ENCODE data around the gene MANF. TPM values are rescaled to one million over a fixed set of nuclear protein-coding genes. Genes with fewer than 3 reads are reported as not detected.

The MANF gene
- total RNA-seq, 1 donor from 2014 or later: 125 TPM

DNA sequence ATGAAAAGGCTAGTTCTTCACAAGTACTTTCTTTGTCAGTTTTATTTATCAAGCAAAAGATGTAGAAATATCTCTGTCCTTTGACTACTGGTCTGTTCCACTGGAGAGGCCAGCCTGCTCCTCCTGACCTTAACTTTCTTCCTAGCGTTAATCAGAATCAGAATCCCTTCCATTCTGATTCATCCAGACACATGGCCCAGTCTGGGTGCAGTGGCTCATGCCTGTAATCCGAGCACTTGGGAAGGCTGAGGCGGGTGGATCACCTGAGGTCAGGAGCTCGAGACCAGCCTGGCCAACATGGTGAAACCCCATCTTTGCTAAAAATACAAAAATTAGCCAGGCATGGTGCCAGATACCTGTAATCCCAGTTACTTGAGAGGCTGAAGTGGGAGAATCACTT is 32.0 kb upstream of the MANF start:
- Mint-ChIP-seq H3K9me3 (ENCODE audit: unreplicated experiment) (no peaks in the 10 kb centered on the region), H3K27ac (ENCODE audit: unreplicated experiment) (no peak overlapping the region), H3K4me1 (ENCODE audit: low read depth, unreplicated experiment) (no peaks in the 10 kb centered on the region), H3K4me3 (ENCODE audit: unreplicated experiment) (no peak overlapping the region), H3K27me3 (ENCODE audit: low read depth, unreplicated experiment) (peaks cover 7% of the 10 kb centered on the region), H3K36me3 (ENCODE audit: low read depth, unreplicated experiment) (peaks cover 8% of the 10 kb centered on the region)
- H3K4me2 ChIP-seq (ENCODE audit: low read length): no peak overlapping the region
- H3K27ac ChIP-seq (ENCODE audit: low read depth, low read length): no peak overlapping the region
- no peaks in the 10 kb centered on the region for H3K27me3 ChIP-seq (ENCODE audit: insufficient read depth, low read length)
- TF ChIP-seq, protein P1, sequence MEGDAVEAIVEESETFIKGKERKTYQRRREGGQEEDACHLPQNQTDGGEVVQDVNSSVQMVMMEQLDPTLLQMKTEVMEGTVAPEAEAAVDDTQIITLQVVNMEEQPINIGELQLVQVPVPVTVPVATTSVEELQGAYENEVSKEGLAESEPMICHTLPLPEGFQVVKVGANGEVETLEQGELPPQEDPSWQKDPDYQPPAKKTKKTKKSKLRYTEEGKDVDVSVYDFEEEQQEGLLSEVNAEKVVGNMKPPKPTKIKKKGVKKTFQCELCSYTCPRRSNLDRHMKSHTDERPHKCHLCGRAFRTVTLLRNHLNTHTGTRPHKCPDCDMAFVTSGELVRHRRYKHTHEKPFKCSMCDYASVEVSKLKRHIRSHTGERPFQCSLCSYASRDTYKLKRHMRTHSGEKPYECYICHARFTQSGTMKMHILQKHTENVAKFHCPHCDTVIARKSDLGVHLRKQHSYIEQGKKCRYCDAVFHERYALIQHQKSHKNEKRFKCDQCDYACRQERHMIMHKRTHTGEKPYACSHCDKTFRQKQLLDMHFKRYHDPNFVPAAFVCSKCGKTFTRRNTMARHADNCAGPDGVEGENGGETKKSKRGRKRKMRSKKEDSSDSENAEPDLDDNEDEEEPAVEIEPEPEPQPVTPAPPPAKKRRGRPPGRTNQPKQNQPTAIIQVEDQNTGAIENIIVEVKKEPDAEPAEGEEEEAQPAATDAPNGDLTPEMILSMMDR (IDR thresholded peaks at IDR 0.05; ENCODE audit: insufficient read depth, low read depth, low read length): no peak
- TF ChIP-seq EZH2 (IDR thresholded peaks at IDR 0.05; ENCODE audit: insufficient read depth, low read length): no peak
- H2AFZ ChIP-seq (ENCODE audit: low read depth, low read length): no peak overlapping the region
- H3K9ac ChIP-seq (ENCODE audit: low read length): no peak overlapping the region
- H3K36me3 ChIP-seq (ENCODE audit: insufficient read depth, low read length): no peaks in the 10 kb centered on the region
- H4K20me1 ChIP-seq (ENCODE audit: insufficient read depth, low read length): no peaks in the 10 kb centered on the region
- no peak for FAIRE-seq
- H3K4me3 ChIP-seq (ENCODE audit: insufficient read depth, low read depth, low read length): no peak overlapping the region
- H3K4me1 ChIP-seq (ENCODE audit: insufficient read depth, low read length): no peaks in the 10 kb centered on the region
- H3K9me3 ChIP-seq (ENCODE audit: insufficient read depth, low read depth, low read length): no peaks in the 10 kb centered on the region
- no peaks in the 10 kb centered on the region for H3K79me2 ChIP-seq (ENCODE audit: insufficient read depth, low read length)
- DNase-seq (ENCODE audit: low read depth): no peak

DNA sequence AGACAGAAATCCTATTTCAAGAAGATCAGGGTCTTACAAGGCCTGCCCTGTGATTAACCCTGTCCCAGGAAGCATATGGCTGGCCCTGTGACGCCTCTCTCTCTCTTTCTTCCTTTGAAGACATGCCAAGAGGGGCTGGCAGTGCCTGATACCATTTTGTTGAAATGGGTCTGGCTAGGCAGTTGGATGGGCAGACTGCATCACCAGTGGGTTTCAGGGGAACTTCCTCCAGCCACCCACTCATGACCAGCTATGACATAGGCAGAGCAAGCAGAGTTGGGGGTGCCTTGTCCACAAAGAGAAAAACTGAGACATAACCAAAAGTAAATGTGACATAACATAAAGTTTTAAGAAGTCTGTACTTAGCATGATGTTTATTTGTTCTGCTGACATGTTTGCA is 31.4 kb upstream of the MANF start:
- Mint-ChIP-seq H3K4me1 (ENCODE audit: low read depth, unreplicated experiment) (no peaks in the 10 kb centered on the region), H3K27me3 (ENCODE audit: low read depth, unreplicated experiment) (peaks cover 7% of the 10 kb centered on the region), H3K36me3 (ENCODE audit: low read depth, unreplicated experiment) (peaks cover 8% of the 10 kb centered on the region), H3K4me3 (ENCODE audit: unreplicated experiment) (no peak overlapping the region), H3K9me3 (ENCODE audit: unreplicated experiment) (no peaks in the 10 kb centered on the region), H3K27ac (ENCODE audit: unreplicated experiment) (no peak overlapping the region)
- H3K4me2 ChIP-seq (ENCODE audit: low read length): no peak overlapping the region
- DNase-seq (ENCODE audit: low read depth) (no peak), FAIRE-seq (no peak)
- H3K27me3 ChIP-seq (ENCODE audit: insufficient read depth, low read length): no peaks in the 10 kb centered on the region
- no peaks in the 10 kb centered on the region for H4K20me1 ChIP-seq (ENCODE audit: insufficient read depth, low read length)
- no peaks in the 10 kb centered on the region for H3K4me1 ChIP-seq (ENCODE audit: insufficient read depth, low read length)
- H3K36me3 ChIP-seq (ENCODE audit: insufficient read depth, low read length): no peaks in the 10 kb centered on the region
- H3K9ac ChIP-seq (ENCODE audit: low read length): no peak overlapping the region
- H3K4me3 ChIP-seq (ENCODE audit: insufficient read depth, low read depth, low read length): no peak overlapping the region
- no peaks in the 10 kb centered on the region for H3K9me3 ChIP-seq (ENCODE audit: insufficient read depth, low read depth, low read length)
- no peaks in the 10 kb centered on the region for H3K79me2 ChIP-seq (ENCODE audit: insufficient read depth, low read length)
- no peak overlapping the region for H3K27ac ChIP-seq (ENCODE audit: low read depth, low read length)
- H2AFZ ChIP-seq (ENCODE audit: low read depth, low read length): no peak overlapping the region
- TF ChIP-seq EZH2 (IDR thresholded peaks at IDR 0.05; ENCODE audit: insufficient read depth, low read length): no peak
- TF ChIP-seq, protein P1 (IDR thresholded peaks at IDR 0.05; ENCODE audit: insufficient read depth, low read depth, low read length): no peak

DNA sequence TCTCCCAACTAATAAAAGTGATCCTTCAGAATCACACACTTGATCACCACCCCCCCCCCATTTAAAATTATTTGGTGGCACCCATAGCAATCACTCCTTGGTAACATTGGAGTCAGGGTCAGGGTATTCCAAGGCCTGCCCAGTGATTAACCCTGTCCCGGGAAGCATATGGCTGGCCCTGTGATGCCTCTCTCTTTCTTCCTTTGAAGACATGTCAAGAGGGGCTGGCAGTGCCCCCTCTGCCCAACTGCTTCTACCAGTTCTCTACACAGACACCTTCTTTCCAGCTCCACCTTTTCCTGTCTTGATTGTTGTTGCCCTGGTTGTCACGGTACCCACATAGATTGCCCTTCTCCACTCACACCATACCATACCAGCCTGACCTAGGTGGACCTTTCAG is 30.9 kb upstream of the MANF start:
- Histone ChIP-seq H3K27me3 (ENCODE audit: insufficient read depth, low read length) (no peaks in the 10 kb centered on the region), H3K27ac (ENCODE audit: low read depth, low read length) (no peak overlapping the region), H3K36me3 (ENCODE audit: insufficient read depth, low read length) (no peaks in the 10 kb centered on the region), H3K9ac (ENCODE audit: low read length) (no peak overlapping the region), H2AFZ (ENCODE audit: low read depth, low read length) (no peak overlapping the region), H3K79me2 (ENCODE audit: insufficient read depth, low read length) (no peaks in the 10 kb centered on the region), H4K20me1 (ENCODE audit: insufficient read depth, low read length) (no peaks in the 10 kb centered on the region), H3K4me3 (ENCODE audit: insufficient read depth, low read depth, low read length) (no peak overlapping the region), H3K4me1 (ENCODE audit: insufficient read depth, low read length) (no peaks in the 10 kb centered on the region), H3K4me2 (ENCODE audit: low read length) (no peak overlapping the region), H3K9me3 (ENCODE audit: insufficient read depth, low read depth, low read length) (no peaks in the 10 kb centered on the region)
- no peaks in the 10 kb centered on the region for H3K9me3 Mint-ChIP-seq (ENCODE audit: unreplicated experiment)
- no peak overlapping the region for H3K27ac Mint-ChIP-seq (ENCODE audit: unreplicated experiment)
- H3K27me3 Mint-ChIP-seq (ENCODE audit: low read depth, unreplicated experiment): peaks cover 7% of the 10 kb centered on the region
- FAIRE-seq (no peak), DNase-seq (ENCODE audit: low read depth) (no peak)
- H3K36me3 Mint-ChIP-seq (ENCODE audit: low read depth, unreplicated experiment): peaks cover 8% of the 10 kb centered on the region
- H3K4me1 Mint-ChIP-seq (ENCODE audit: low read depth, unreplicated experiment): no peaks in the 10 kb centered on the region
- TF ChIP-seq, protein P1 (IDR thresholded peaks at IDR 0.05; ENCODE audit: insufficient read depth, low read depth, low read length): no peak
- TF ChIP-seq EZH2 (IDR thresholded peaks at IDR 0.05; ENCODE audit: insufficient read depth, low read length): no peak
- no peak overlapping the region for H3K4me3 Mint-ChIP-seq (ENCODE audit: unreplicated experiment)

All from astrocyte (in vitro differentiated cells and primary cell).